RPMI7951 (cell line): ENCODE results near the gene PIK3R1. TPM values are rescaled to one million over a fixed set of nuclear protein-coding genes. Genes with fewer than 3 reads are reported as not detected.

Experiments used
- DNase-seq: peaks from one replicate; pipeline ENCODE4 v3.0.0-alpha.2; 2012; ENCODE audit warnings: low read depth
- total RNA-seq: library from RNA; depleted of rRNA; stranded (reverse); fragments of >200 nt; shearing (Covaris generic); gene quantifications from 2 replicates; pipeline ENCODE4 v1.2.3, GENCODE V29; 2014

PIK3R1 gene
- total RNA-seq, 1 experiment from 2014 or later: 24.5 TPM

DNA sequence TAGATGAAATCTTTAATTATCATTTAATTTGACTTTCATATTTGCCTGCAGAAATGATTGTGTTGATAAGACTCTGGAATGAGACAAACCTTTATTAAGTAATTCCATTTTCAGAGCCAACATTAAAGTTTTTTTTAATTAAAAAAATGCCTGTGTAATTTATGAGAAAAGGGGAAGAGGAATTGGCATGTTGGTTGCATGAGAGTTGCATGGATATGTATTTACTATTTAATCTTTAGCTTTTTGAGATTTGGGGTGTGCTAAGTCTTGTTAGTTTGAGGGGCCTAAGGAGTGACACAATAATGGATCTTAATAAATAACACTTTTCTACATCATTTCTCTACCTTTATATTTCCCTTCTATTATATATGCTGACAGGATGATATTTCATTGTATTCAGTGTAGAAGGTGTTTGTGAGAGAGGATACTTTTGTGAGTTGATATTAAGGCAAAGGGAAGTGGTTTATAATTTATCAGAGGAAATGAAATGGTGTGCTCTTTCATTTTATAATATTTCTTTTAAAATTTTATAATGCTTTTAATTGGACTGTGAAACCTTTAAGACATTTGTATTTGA, 54.9 kb downstream of the PIK3R1 start:
- DNase-seq: no peak

- DNase-seq: no peak
These were observed 55.6 kb downstream of the PIK3R1 start for GRCh38 chr5:68271124-68271523.

DNA sequence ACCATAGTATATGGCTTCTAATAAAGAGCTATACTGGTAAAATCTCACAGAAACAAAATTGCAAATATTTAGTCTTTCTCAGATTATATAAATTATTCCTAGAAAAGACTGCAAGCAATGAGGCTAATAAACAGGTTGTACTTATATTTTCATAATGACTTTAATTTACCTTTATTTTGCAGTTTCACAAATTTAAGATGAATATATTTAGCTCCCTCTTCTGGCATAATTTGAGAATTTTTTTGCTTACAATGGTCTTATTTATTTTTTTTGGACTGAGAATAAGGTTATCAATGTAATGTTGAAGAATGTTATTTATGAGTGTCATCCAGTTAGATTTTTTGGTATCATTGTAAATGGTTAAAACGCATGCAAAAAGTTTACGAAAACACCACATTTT, 56.7 kb downstream of the PIK3R1 start:
- no peak for DNase-seq

- DNase-seq: no peak
These were observed 58.3 kb downstream of the PIK3R1 start for GRCh38 chr5:68273717-68274409.

DNA sequence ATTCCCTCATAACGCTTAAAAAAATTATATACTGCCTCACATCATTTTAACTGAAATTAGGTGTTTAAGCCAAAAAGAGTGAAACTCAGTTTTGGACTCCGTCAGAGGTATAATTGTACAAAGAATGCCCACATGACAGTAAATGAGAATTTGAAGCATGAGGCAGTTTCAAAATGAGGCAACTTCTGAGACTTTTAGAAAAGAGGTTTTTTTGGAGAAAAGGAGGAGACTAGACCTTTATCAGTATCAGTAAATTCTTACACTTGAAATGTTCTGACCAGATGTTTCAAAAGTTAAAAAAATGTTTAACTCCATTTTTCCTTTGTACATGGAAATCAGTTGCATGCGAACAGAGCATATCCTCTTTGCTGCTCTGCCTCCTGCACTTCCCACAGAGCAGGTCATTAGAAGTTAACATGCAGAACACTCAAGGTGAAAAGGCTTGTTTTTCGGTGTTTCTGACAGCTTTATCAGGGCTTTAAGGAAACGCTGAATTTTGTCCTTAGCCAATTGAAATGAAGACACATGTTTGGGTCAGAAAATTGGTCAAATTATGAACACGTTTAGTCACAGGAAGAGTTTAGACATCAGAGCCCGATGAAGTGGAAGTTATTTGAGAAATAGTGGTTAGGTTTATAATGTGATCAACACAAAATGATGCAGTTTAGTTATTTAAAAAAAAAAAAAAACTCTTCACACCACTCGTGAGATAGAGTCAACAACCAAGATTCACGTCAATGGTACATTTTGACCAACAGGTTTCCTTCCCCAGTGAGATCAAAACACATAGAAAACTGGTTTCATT, 59.5 kb downstream of the PIK3R1 start:
- no peak for DNase-seq

- no peak for DNase-seq
These were observed 61.2 kb downstream of the PIK3R1 start for GRCh38 chr5:68276740-68277139.

- DNase-seq: peak; percentile 70
These were observed 61.9 kb downstream of the PIK3R1 start for GRCh38 chr5:68277431-68277830.

- no peak for DNase-seq
These were observed 64.4 kb downstream of the PIK3R1 start for GRCh38 chr5:68279984-68280383.

DNA sequence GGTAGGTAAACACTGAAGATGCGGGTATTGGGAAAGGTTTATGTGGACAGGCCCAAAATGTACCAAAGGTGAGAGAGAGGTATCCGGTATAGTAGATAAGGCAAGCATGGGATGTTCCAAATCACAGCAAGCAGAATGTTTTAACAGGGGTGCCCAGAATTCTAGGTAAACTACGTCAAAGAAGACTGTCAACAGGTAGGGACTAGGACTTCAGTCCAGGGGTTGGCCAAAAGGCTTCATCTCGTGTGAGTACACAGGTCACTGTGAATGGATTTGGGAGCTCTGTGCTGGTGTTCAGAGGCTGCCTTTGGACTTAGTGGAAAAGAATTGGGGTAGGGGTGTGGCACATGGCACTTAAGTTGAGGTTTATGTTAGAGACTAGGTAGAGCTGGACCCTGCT, 66.4 kb downstream of the PIK3R1 start:
- no peak for DNase-seq

- DNase-seq: no peak
These were observed 68.2 kb downstream of the PIK3R1 start for GRCh38 chr5:68283766-68284165.

DNA sequence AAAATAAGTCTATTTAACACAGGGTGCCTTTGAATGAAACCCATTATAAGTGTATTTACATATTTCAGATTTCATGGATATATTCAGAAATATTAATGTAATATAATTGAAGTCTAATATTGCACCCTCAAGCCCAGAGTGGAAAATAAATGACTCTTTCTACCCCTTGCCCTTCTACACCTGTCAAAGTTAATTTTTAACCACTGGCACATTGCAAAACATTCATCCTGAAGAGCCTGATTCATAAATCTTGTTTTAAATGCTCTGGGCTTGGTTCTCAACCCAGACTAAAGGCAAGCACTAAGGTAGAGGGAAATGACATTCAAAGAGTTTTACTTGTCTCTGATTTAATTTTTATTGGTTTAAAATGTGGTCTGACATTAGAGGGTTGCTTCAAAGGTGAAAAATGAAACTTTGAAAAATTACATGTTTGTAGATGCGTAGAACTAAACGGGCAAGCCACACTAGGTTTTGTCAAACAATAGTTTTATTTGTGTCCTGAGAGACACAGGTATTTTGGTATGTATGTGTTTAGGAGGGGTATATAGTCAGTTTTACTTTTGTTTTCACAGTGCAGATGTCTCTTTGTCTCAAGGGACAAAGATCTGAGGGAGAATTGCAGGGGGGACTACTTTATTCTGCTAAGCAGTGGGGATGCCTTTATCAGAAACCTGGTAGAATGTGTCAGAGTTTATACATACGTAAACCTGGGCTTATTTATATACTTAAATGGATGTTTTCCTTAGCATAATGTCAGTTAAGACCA, 69.7 kb downstream of the PIK3R1 start:
- DNase-seq: no peak

DNA sequence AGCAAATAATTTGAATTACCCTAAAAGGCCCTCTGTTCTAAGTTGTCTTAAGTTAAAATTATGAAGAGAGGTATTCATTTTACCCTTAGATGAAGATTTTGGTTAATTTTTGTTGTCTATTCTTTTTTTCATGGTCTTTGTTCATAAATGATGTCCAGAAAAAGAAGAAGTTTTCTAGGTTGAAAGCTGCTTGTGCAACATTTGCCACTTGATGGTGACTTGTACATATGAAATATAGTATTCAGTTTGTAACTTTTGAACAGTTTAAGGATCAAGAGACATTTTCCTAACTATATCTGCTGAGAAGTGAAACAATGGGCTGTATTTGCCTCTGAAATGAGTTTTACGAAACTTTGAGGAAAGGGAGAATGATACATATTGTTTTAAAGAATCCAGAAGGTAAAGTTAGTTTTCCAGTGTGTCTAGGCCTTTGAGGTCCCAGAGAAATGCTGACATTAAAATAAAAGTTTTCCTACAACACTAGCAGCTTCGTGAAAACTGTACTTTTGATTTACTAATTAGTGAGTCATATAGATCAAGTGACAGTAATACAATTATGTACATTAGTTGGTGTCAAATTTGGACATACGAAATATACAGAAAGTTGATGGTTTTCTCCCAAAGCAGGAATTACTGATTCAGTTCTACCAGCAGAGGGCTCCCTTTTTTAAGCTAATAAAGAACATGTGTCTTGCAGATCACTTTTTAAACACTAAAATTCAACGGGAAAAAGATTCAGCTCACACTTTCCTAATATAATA, 70.5 kb downstream of the PIK3R1 start:
- peak; percentile 60 for DNase-seq

GRCh38 chr5:68286612-68286912, 71.0 kb downstream of the PIK3R1 start:
- no peak for DNase-seq

DNA sequence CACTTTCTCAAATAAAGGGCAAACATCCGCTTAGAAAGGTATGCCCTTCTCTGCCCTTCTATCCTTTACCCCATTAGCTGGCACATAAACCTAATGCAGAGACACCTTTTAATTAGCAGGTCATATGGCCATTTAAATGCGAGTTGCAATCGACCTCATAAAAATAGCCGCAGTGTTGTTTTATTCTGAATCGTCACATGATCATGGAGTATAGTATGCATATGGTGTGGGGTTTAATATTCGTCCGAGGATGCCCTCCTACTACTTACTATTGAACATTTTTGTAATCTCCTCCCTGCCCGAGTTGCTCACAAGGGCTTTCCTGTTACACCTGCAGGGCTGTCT, 72.0 kb downstream of the PIK3R1 start:
- DNase-seq: no peak

DNA sequence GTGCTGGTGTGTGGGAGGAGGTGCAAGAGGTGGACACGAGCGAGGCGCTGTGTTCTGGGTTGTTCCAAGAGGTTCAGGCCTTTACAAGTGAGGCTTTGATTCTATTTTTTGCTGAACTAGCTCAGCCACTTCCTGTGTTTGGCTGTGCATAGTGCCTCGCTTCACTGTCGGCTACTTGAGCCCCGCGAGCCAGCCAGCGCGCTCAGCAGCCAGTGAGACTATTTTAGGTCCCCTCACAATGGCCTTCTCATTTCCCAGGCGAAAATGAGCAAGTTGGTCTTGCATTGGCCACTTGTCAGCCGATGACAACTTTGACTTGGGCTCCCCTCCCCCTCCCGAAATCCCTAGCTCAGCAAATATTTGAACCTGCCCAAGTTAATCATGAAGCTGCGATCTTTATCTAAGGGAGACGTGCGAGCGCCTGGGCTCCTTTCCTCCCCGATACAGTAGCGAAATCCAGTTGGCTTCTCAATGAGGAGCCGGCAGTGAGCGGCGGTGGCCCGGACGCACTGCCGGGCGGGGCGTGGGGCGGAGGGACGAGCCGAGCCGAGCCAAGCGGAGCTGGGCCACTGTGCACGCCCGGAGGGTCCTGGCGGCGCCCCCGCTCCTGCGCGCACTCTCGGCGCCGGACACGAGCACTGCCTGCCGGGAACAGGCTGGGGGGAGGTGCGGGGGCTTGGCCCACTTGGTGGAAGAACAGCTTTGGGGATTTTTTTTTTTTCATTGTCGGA, 72.6 kb downstream of the PIK3R1 start:
- DNase-seq: peak; percentile 75

GRCh38 chr5:68288707-68289134, 73.2 kb downstream of the PIK3R1 start:
- DNase-seq: no peak

- no peak for DNase-seq
These were observed 73.9 kb downstream of the PIK3R1 start for GRCh38 chr5:68289498-68289897.

GRCh38 chr5:68290260-68290674, 74.7 kb downstream of the PIK3R1 start:
- no peak for DNase-seq

DNA sequence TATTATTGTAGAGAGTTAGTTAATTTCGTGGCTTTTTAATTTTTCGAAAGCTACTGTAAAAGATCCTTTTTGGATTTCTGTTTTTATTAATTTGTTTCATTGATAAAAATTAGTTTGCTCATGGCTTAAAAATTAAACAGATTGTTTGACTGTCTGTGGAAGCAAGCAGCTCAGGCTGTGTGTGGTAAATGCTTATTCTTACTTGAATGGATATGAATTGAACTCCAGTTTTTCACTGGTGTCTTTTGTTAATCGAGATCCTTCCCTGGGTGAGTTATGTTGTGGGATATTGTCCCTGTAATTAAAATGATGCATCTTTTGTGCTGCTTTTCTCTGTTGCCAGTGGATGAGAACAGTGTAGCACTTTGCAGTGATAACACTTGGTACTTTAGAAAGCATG, 75.3 kb downstream of the PIK3R1 start:
- DNase-seq: no peak

- peak; percentile 45 for DNase-seq
These were observed 76.8 kb downstream of the PIK3R1 start for GRCh38 chr5:68292316-68292715.

- no peak for DNase-seq
These were observed 80.2 kb downstream of the PIK3R1 start for GRCh38 chr5:68295772-68296171.
